Neural progenitor cell (in vitro differentiated cells): ENCODE data around the gene SGSM2. TPM values are rescaled to one million over a fixed set of nuclear protein-coding genes. Genes with fewer than 3 reads are reported as not detected.

Source experiments
- DNase-seq: peaks from one replicate; pipeline ENCODE4 v3.0.0-alpha.2; 2016; ENCODE audit warnings: low spot score
- H2AFZ ChIP-seq: fragments of 200-600 bp; sonication (generic); replicated peaks from 2 replicates; pipeline ENCODE4 v1.6.1; 2016; ENCODE audit warnings: antibody characterized with exemption
- H3F3A ChIP-seq: fragments of 200-600 bp; sonication (generic); 2 replicates; pipeline ENCODE4 v1.6.1; 2016; ENCODE audit warnings: antibody characterized with exemption, low read depth
- H3K27ac ChIP-seq: fragments of 200-600 bp; sonication (generic); 2 replicates; pipeline ENCODE4 v1.5.1; 2016; ENCODE audit warnings: mild to moderate bottlenecking
- H3K27me3 ChIP-seq: fragments of 200-600 bp; sonication (generic); 2 replicates; pipeline ENCODE4 v1.6.1; 2016; ENCODE audit warnings: mild to moderate bottlenecking, moderate library complexity
- H3K36me3 ChIP-seq: fragments of 200-600 bp; sonication (generic); 2 replicates; pipeline ENCODE4 v1.5.1; 2016
- H3K4me1 ChIP-seq: fragments of 200-600 bp; sonication (generic); 2 replicates; pipeline ENCODE4 v1.6.1; 2016; ENCODE audit warnings: mixed run types
- H3K4me2 ChIP-seq: fragments of 200-600 bp; sonication (generic); 2 replicates; pipeline ENCODE4 v1.6.1; 2016
- H3K4me3 ChIP-seq: fragments of 200-600 bp; sonication (generic); 2 replicates; pipeline ENCODE4 v1.5.1; 2016
- H3K79me2 ChIP-seq: fragments of 200-600 bp; sonication (generic); 2 replicates; pipeline ENCODE4 v1.6.1; 2016; ENCODE audit warnings: low read depth
- H3K9ac ChIP-seq: fragments of 200-600 bp; sonication (generic); 2 replicates; pipeline ENCODE4 v1.6.1; 2016
- H3K9me3 ChIP-seq: fragments of 200-600 bp; sonication (generic); 2 replicates; pipeline ENCODE4 v1.5.1; 2016; ENCODE audit warnings: low read depth
- H4K20me1 ChIP-seq: fragments of 200-600 bp; sonication (generic); 2 replicates; pipeline ENCODE4 v1.6.1; 2016; ENCODE audit warnings: low read depth
- H3K27ac Mint-ChIP-seq: 3 replicates; pipeline ENCODE4 v1.8.0; 2021; ENCODE audit warnings: mixed read lengths
- H3K27me3 Mint-ChIP-seq: 2 replicates; pipeline ENCODE4 v1.8.0; 2022; ENCODE audit warnings: low read depth, mild to moderate bottlenecking, inconsistent platforms, moderate library complexity, mixed read lengths; ENCODE audit not compliant: insufficient read depth
- H3K36me3 Mint-ChIP-seq: 3 replicates; pipeline ENCODE4 v1.8.0; 2021; ENCODE audit warnings: mixed read lengths
- H3K4me1 Mint-ChIP-seq: 3 replicates; pipeline ENCODE4 v1.8.0; 2021; ENCODE audit warnings: mixed read lengths
- H3K4me3 Mint-ChIP-seq: 3 replicates; pipeline ENCODE4 v1.8.0; 2021; ENCODE audit warnings: mild to moderate bottlenecking, moderate library complexity, mixed read lengths
- H3K9me3 Mint-ChIP-seq: 3 replicates; pipeline ENCODE4 v1.8.0; 2020; ENCODE audit warnings: mixed read lengths
- CTCF ChIP-seq: fragments of 200-600 bp; sonication (generic); IDR thresholded peaks from 2 replicates; pipeline ENCODE4 v1.5.1; 2017; ENCODE audit warnings: antibody characterized with exemption, mild to moderate bottlenecking
- EZH2 ChIP-seq: fragments of 200-600 bp; sonication (generic); IDR thresholded peaks from 2 replicates; pipeline ENCODE4 v1.6.1; 2017; ENCODE audit warnings: antibody characterized with exemption, mild to moderate bottlenecking, moderate library complexity
- EZH2phosphoT487 ChIP-seq: fragments of 200-600 bp; sonication (generic); IDR thresholded peaks from 2 replicates; pipeline ENCODE4 v1.6.1; 2017; ENCODE audit warnings: antibody characterized with exemption
- total RNA-seq: library from RNA; depleted of rRNA; stranded (reverse); fragments of >200 nt; gene quantifications from 2 replicates; pipeline ENCODE4 v1.2.3, GENCODE V29; 2015; ENCODE audit warnings: low replicate concordance

SGSM2 gene
- total RNA-seq, 1 donor from 2014 or later, result 39.0 TPM

GRCh38 chr17:2363851-2364762, 26.8 kb downstream of the SGSM2 start:
- no peaks in the 10 kb centered on the region for H4K20me1 ChIP-seq
- H3K27ac ChIP-seq, result no peak overlapping the region
- Mint-ChIP-seq H3K36me3 (peaks cover 4% of the 10 kb centered on the region), H3K27ac (peak overlapping the region; percentile 29), H3K9me3 (no peaks in the 10 kb centered on the region), H3K4me1 (peaks cover 15% of the 10 kb centered on the region), H3K4me3 (no peak overlapping the region), H3K27me3 (peaks cover 2% of the 10 kb centered on the region)
- H3K27me3 ChIP-seq, result no peaks in the 10 kb centered on the region
- peak overlapping the region; percentile 27 for H3K9ac ChIP-seq
- H2AFZ ChIP-seq, result no peak overlapping the region
- no peaks in the 10 kb centered on the region for H3K79me2 ChIP-seq
- H3K4me3 ChIP-seq, result no peak overlapping the region
- H3F3A ChIP-seq, result peaks cover 4% of the 10 kb centered on the region
- TF ChIP-seq CTCF (no peak), EZH2phosphoT487 (no peak), EZH2 (no peak)
- no peaks in the 10 kb centered on the region for H3K36me3 ChIP-seq
- H3K4me1 ChIP-seq, result no peaks in the 10 kb centered on the region
- H3K9me3 ChIP-seq, result no peaks in the 10 kb centered on the region
- DNase-seq, result no peak
- H3K4me2 ChIP-seq, result no peak overlapping the region

GRCh38 chr17:2364763-2365116, 27.4 kb downstream of the SGSM2 start:
- Histone ChIP-seq H3K27ac (no peak overlapping the region), H4K20me1 (no peaks in the 10 kb centered on the region), H3K9ac (peak overlapping the region; percentile 27), H3F3A (peaks cover 4% of the 10 kb centered on the region), H3K4me2 (no peak overlapping the region), H3K79me2 (no peaks in the 10 kb centered on the region), H3K9me3 (no peaks in the 10 kb centered on the region), H3K27me3 (no peaks in the 10 kb centered on the region), H2AFZ (no peak overlapping the region), H3K4me3 (no peak overlapping the region), H3K4me1 (peaks cover 6% of the 10 kb centered on the region), H3K36me3 (no peaks in the 10 kb centered on the region)
- no peak for DNase-seq
- peaks cover 2% of the 10 kb centered on the region for H3K27me3 Mint-ChIP-seq
- no peak overlapping the region for H3K4me3 Mint-ChIP-seq
- peaks cover 19% of the 10 kb centered on the region for H3K4me1 Mint-ChIP-seq
- no peak overlapping the region for H3K27ac Mint-ChIP-seq
- H3K36me3 Mint-ChIP-seq, result peaks cover 4% of the 10 kb centered on the region
- no peaks in the 10 kb centered on the region for H3K9me3 Mint-ChIP-seq
- TF ChIP-seq CTCF, result no peak
- no peak for TF ChIP-seq EZH2
- no peak for TF ChIP-seq EZH2phosphoT487

GRCh38 chr17:2365132-2365531, 27.8 kb downstream of the SGSM2 start:
- Histone ChIP-seq H3K27ac (no peak overlapping the region), H3K27me3 (no peaks in the 10 kb centered on the region), H2AFZ (no peak overlapping the region), H3F3A (peaks cover 4% of the 10 kb centered on the region), H3K4me2 (no peak overlapping the region), H3K9me3 (no peaks in the 10 kb centered on the region), H3K9ac (no peak overlapping the region), H3K4me3 (no peak overlapping the region), H3K4me1 (peaks cover 10% of the 10 kb centered on the region), H3K79me2 (no peaks in the 10 kb centered on the region), H3K36me3 (no peaks in the 10 kb centered on the region), H4K20me1 (no peaks in the 10 kb centered on the region)
- Mint-ChIP-seq H3K27ac (no peak overlapping the region), H3K4me1 (peaks cover 23% of the 10 kb centered on the region), H3K36me3 (peaks cover 4% of the 10 kb centered on the region), H3K27me3 (peaks cover 3% of the 10 kb centered on the region), H3K9me3 (no peaks in the 10 kb centered on the region), H3K4me3 (no peak overlapping the region)
- no peak for TF ChIP-seq EZH2
- TF ChIP-seq CTCF, result no peak
- no peak for DNase-seq
